ENCODE measurements around the gene CAMK1D. TPM values are rescaled to one million over a fixed set of nuclear protein-coding genes. Genes with fewer than 3 reads are reported as not detected.

The CAMK1D gene
- total RNA-seq, 3 donors from 2014 or later (not counting 1 experiment from before 2014, with no cell fraction given) = 44.2 to 56.4 (median 49.7) TPM

DNA sequence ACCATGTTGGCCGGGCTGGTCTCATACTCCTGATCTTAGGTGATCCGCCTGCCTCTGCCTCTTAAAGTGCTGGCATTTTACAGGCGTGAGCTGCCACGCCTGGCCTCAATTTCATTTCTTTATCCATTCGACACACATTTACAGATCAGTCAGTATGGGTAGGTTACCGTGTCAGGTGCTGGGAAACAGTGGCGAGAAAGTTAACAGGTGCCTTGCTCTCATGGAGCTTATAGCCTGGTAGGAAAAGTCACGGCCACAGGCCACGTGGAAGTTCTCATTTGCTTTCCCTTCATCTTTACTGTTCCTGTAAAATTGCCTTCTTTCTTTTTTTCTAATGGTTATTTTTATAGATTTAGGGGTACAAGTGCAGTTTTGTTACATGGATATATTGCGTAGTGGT, 2.6 kb upstream of the CAMK1D start:
- H3K4me1 ChIP-seq (ENCODE audit: control insufficient read depth, insufficient read depth, low read length) = peaks cover 18% of the 10 kb centered on the region
- intact Hi-C loops (cut with micrococcal nuclease) = loop anchor here (1.0 kb wide), 1 partner anchor 103 kb away; no protein-coding TSS in a partner anchor
- peaks cover 41 to 45% of the 10 kb centered on the region in 2 donors for H3K4me1 Mint-ChIP-seq
- 98% methylated on average over 9 of the region's 10 CpGs for WGBS (ENCODE audit: insufficient coverage)
- no peaks in the 10 kb centered on the region for H3K9me3 Mint-ChIP-seq
- no peak overlapping the region for H3K4me3 Mint-ChIP-seq
- peak overlapping the region in 1 of 2 donors; percentile 87 for H3K27ac Mint-ChIP-seq
- ATAC-seq (no peak), DNase-seq (no peak)
- no peaks in the 10 kb centered on the region for H3K36me3 ChIP-seq (ENCODE audit: control insufficient read depth, insufficient read depth, low read length)
- TF ChIP-seq, protein P1, sequence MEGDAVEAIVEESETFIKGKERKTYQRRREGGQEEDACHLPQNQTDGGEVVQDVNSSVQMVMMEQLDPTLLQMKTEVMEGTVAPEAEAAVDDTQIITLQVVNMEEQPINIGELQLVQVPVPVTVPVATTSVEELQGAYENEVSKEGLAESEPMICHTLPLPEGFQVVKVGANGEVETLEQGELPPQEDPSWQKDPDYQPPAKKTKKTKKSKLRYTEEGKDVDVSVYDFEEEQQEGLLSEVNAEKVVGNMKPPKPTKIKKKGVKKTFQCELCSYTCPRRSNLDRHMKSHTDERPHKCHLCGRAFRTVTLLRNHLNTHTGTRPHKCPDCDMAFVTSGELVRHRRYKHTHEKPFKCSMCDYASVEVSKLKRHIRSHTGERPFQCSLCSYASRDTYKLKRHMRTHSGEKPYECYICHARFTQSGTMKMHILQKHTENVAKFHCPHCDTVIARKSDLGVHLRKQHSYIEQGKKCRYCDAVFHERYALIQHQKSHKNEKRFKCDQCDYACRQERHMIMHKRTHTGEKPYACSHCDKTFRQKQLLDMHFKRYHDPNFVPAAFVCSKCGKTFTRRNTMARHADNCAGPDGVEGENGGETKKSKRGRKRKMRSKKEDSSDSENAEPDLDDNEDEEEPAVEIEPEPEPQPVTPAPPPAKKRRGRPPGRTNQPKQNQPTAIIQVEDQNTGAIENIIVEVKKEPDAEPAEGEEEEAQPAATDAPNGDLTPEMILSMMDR (IDR thresholded peaks at IDR 0.05) = no peak
- H3K27me3 Mint-ChIP-seq (ENCODE audit: low read depth in 2 of 2) = peaks cover 0 to 4% of the 10 kb centered on the region in 2 donors
- H3K36me3 Mint-ChIP-seq = no peaks in the 10 kb centered on the region
- no peak overlapping the region for H3K27ac ChIP-seq (ENCODE audit: low read length)
- H3K9me3 ChIP-seq (ENCODE audit: control insufficient read depth, insufficient read depth, low read length) = no peaks in the 10 kb centered on the region
- H3K4me3 ChIP-seq (ENCODE audit: low read length) = no peak overlapping the region
- no peaks in the 10 kb centered on the region for H3K27me3 ChIP-seq (ENCODE audit: control insufficient read depth, insufficient read depth, low read length)

DNA sequence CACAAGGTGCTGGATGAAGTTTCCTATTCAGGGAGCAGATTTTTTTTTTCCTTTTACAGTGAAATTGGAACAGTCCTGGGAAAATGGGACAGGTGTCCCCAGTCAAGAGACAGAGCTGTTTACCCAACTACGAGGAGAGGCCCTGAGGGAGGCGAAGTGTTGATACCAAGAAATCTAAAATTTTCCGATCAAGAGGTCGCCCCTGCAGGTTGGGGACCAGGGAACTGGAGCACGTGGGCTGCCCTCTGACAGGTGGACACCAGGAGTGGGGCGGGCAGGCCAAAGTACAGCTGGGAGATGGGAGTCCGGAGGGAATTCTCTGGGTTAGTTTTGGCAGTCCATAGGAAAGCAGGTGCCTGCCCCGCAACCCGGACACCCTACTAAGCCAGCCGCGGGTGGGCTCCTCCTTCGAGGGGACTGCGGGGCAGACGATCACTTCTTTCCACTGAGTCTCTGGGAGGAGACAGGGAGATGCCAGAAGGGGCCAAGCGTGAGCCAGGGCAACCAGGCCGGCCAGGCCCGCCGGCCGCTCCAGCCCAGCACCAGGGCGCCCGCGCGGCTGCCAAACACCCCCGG, 965 bp upstream of the CAMK1D start:
- intact Hi-C loops (cut with micrococcal nuclease) = loop anchor here (2.0 kb wide), 1 partner anchor 84 kb away; no protein-coding TSS in a partner anchor
- peak overlapping the region; percentile 87 to 97 for H3K27ac Mint-ChIP-seq

DNA sequence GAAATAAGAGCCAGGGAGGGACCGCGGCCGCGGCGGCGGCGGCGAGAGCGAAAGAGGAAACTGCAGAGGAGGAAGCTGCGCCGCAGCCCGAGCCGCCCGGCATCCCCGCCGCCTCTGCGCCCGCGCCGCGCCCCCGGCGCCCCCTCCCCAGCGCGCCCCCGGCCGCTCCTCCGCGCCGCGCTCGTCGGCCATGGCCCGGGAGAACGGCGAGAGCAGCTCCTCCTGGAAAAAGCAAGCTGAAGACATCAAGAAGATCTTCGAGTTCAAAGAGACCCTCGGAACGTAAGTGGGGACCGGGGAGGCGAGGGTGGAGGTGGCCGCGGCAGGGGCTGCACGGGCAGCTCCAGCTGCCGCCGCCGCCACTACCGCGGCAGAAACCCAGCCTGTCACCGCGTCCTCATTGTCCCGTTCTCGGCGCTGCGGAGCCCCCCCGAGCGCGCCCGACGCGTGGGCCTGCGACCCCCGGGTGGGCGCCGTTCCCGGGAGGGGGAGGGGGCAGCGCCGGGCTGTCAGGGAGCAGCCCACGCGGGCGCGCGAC, 351 bp downstream of the CAMK1D start:
- H3K4me1 ChIP-seq (ENCODE audit: control insufficient read depth, insufficient read depth, low read length) = peaks cover 18% of the 10 kb centered on the region
- Mint-ChIP-seq H3K4me3 (peak overlapping the region; percentile 98), H3K36me3 (no peaks in the 10 kb centered on the region), H3K9me3 (no peaks in the 10 kb centered on the region), H3K4me1 (peaks cover 50 to 59% of the 10 kb centered on the region in 2 donors), H3K27ac (peak overlapping the region; percentile 87 to 97), H3K27me3 (ENCODE audit: low read depth in 2 of 2) (no peaks in the 10 kb centered on the region)
- DNase-seq = no peak
- WGBS (ENCODE audit: insufficient coverage) = under 1% methylated on average over 73 of the region's 73 CpGs
- peak overlapping the region; percentile 76 for H3K4me3 ChIP-seq (ENCODE audit: low read length)
- intact Hi-C loops (cut with micrococcal nuclease) = loop anchor here (1.0 to 10.0 kb wide), 4 partner anchors 17 to 165 kb away; no protein-coding TSS in a partner anchor
- H3K9me3 ChIP-seq (ENCODE audit: control insufficient read depth, insufficient read depth, low read length) = no peaks in the 10 kb centered on the region
- peak overlapping the region; percentile 67 for H3K27ac ChIP-seq (ENCODE audit: low read length)
- TF ChIP-seq, protein P1 (IDR thresholded peaks at IDR 0.05) = no peak
- ATAC-seq = no peak
- no peaks in the 10 kb centered on the region for H3K27me3 ChIP-seq (ENCODE audit: control insufficient read depth, insufficient read depth, low read length)
- H3K36me3 ChIP-seq (ENCODE audit: control insufficient read depth, insufficient read depth, low read length) = no peaks in the 10 kb centered on the region

More for the DNA sequence above, 965 bp upstream of the CAMK1D start:
- no peak for DNase-seq
- Mint-ChIP-seq H3K4me3 (peak overlapping the region; percentile 94), H3K9me3 (no peaks in the 10 kb centered on the region), H3K4me1 (peaks cover 47 to 55% of the 10 kb centered on the region in 2 donors), H3K27me3 (ENCODE audit: low read depth in 2 of 2) (peaks cover 0 to 3% of the 10 kb centered on the region in 2 donors), H3K36me3 (no peaks in the 10 kb centered on the region)
- H3K36me3 ChIP-seq (ENCODE audit: control insufficient read depth, insufficient read depth, low read length) = no peaks in the 10 kb centered on the region
- H3K4me3 ChIP-seq (ENCODE audit: low read length) = peak overlapping the region; percentile 34
- peak overlapping the region; percentile 72 for H3K27ac ChIP-seq (ENCODE audit: low read length)
- WGBS (ENCODE audit: insufficient coverage) = 36% methylated on average over 24 of the region's 24 CpGs
- no peaks in the 10 kb centered on the region for H3K9me3 ChIP-seq (ENCODE audit: control insufficient read depth, insufficient read depth, low read length)
- H3K27me3 ChIP-seq (ENCODE audit: control insufficient read depth, insufficient read depth, low read length) = no peaks in the 10 kb centered on the region
- TF ChIP-seq, protein P1 (IDR thresholded peaks at IDR 0.05) = no peak
- no peak for ATAC-seq
- H3K4me1 ChIP-seq (ENCODE audit: control insufficient read depth, insufficient read depth, low read length) = peaks cover 18% of the 10 kb centered on the region
